NCI-H82 treated with DMSO at 0.1 percent for 48 hours (cell line): ENCODE results near the gene HEPN1.

Experiments used
- DNase-seq: peaks from one replicate; lab custom pipeline; 2025; ENCODE audit not compliant: unreplicated experiment; lab: John Stamatoyannopoulos, UW

Gene HEPN1

GRCh38 chr11:124918950-124919349, at the start of gene HEPN1:
TSS of gene HEPN1 (plus strand) at chr11:124919250.
- no peak for DNase-seq

- DNase-seq, result no peak
Measured at GRCh38 chr11:124869331-124869730, 49.7 kb upstream of the HEPN1 start.

GRCh38 chr11:124869856-124870387, 49.1 kb upstream of the HEPN1 start:
- DNase-seq, result no peak

- no peak for DNase-seq
Measured at GRCh38 chr11:124870430-124870829, 48.6 kb upstream of the HEPN1 start.

GRCh38 chr11:124872280-124872679, 46.8 kb upstream of the HEPN1 start:
- no peak for DNase-seq

GRCh38 chr11:124872741-124873140, 46.3 kb upstream of the HEPN1 start:
- no peak for DNase-seq

- no peak for DNase-seq
Measured at GRCh38 chr11:124873951-124874350, 45.1 kb upstream of the HEPN1 start.

GRCh38 chr11:124874571-124875255, 44.3 kb upstream of the HEPN1 start:
- DNase-seq, result no peak

- DNase-seq, result no peak
Measured at GRCh38 chr11:124875401-124875800, 43.6 kb upstream of the HEPN1 start.

GRCh38 chr11:124875943-124876817, 42.9 kb upstream of the HEPN1 start:
- DNase-seq, result peak; percentile 72

GRCh38 chr11:124876818-124877630, 42.0 kb upstream of the HEPN1 start:
- no peak for DNase-seq

- DNase-seq, result no peak
Measured at GRCh38 chr11:124877631-124877909, 41.5 kb upstream of the HEPN1 start.

- no peak for DNase-seq
Measured at GRCh38 chr11:124877910-124878758, 40.9 kb upstream of the HEPN1 start.

- no peak for DNase-seq
Measured at GRCh38 chr11:124878759-124879492, 40.1 kb upstream of the HEPN1 start.

GRCh38 chr11:124879493-124880289, 39.4 kb upstream of the HEPN1 start:
- DNase-seq, result no peak

- DNase-seq, result no peak
Measured at GRCh38 chr11:124880290-124880611, 38.8 kb upstream of the HEPN1 start.

GRCh38 chr11:124880958-124881357, 38.1 kb upstream of the HEPN1 start:
- DNase-seq, result no peak

- no peak for DNase-seq
Measured at GRCh38 chr11:124882339-124883071, 36.5 kb upstream of the HEPN1 start.

- DNase-seq, result no peak
Measured at GRCh38 chr11:124884340-124884739, 34.7 kb upstream of the HEPN1 start.
